ENCODE data around the gene LRP2.
"Not testable (repeated sequence)": the region's sequence is repeated elsewhere in the genome, so short reads cannot be mapped to it uniquely, and the experiment has no call there.

GRCh38 chr2:169399491-169399890 is 37.2 kb upstream of the LRP2 start:
- not testable (repeated sequence) for TF ChIP-seq CTCF (IDR thresholded peaks at IDR 0.05; ENCODE audit: low read length); EZH2 (optimal IDR thresholded peaks at IDR 0.05; ENCODE audit: low read depth, low read length)

Data from MM.1S (cell line).